HepG2 (cell line): ENCODE measurements around the gene LEMD1.

Source experiments
- CTCF ChIP-seq: sonication (generic); formaldehyde crosslinking; IDR thresholded peaks from 2 replicates; pipeline ENCODE4 v1.5.0; 2020; ENCODE audit warnings: mild to moderate bottlenecking, missing genetic modification reagents, moderate library complexity
- PHB2 ChIP-seq: fragments of 450-650 bp; IDR thresholded peaks from 2 replicates; pipeline ENCODE4 v1.6.1; 2018; ENCODE audit not compliant: partially characterized antibody
- SP1 ChIP-seq, 2 experiments: fragments of 450-650 bp in 1 of 2; sonication (generic) in 1 of 2; formaldehyde crosslinking in 1 of 2; IDR thresholded peaks; 2 replicates each; pipeline versions ENCODE4 v1.4.0 to v1.6.1; 2016 to 2020; ENCODE audit warnings: missing genetic modification reagents in 1 of 2
- ZBTB21 ChIP-seq: sonication (generic); formaldehyde crosslinking; IDR thresholded peaks from 2 replicates; pipeline ENCODE4 v1.4.0; 2020; ENCODE audit warnings: missing genetic modification reagents
- ZHX1 ChIP-seq: sonication (generic); formaldehyde crosslinking; IDR thresholded peaks from 2 replicates; pipeline ENCODE4 v1.8.1; 2022; ENCODE audit warnings: low read depth, mild to moderate bottlenecking, missing genetic modification reagents
- ZNF660 ChIP-seq: sonication (generic); formaldehyde crosslinking; IDR thresholded peaks from 2 replicates; pipeline ENCODE4 v1.5.1; 2020; ENCODE audit warnings: mild to moderate bottlenecking, low read depth, missing genetic modification reagents, borderline replicate concordance

GRCh38 chr1:205369701-205370123 lies 52.1 kb downstream of the LEMD1 start:
- TF ChIP-seq CTCF (CRISPR knock-in tag), result no peak
- no peak for TF ChIP-seq ZNF660
- TF ChIP-seq ZBTB21, result no peak
- no peak for TF ChIP-seq ZHX1 (CRISPR knock-in tag)
- no peak for TF ChIP-seq PHB2
- no peak for TF ChIP-seq SP1 (IDR thresholded peaks at IDR 0.05)
- TF ChIP-seq SP1 (CRISPR knock-in tag; IDR thresholded peaks at IDR 0.05), result no peak
